Tibial artery (tissue), 4 donors: ENCODE results near the gene SNAPC1.

Experiments used
- DNase-seq, 2 donors: peaks; one replicate each; pipeline ENCODE4 v3.0.0-alpha.2; 2019
- H3K27ac ChIP-seq, 2 donors: fragments of 200-600 bp; sonication (generic) in 1 of 2; 1 replicate in 1 of 2; 2 replicates in 1 of 2; pipeline ENCODE4 v1.5.1; 2018 to 2019; ENCODE audit warnings: mild to moderate bottlenecking in 1 of 2
- H3K27me3 ChIP-seq, 2 donors: fragments of 200-600 bp; sonication (generic) in 1 of 2; one replicate each; pipeline versions ENCODE4 v1.5.1 to v1.6.0; 2016 to 2019
- H3K36me3 ChIP-seq, 3 donors: fragments of 200-600 bp; sonication (generic) in 2 of 3; one replicate each; pipeline ENCODE4 v1.5.1; 2016 to 2019; ENCODE audit warnings: mild to moderate bottlenecking in 2 of 3
- H3K4me1 ChIP-seq, 4 donors: fragments of 200-600 bp; sonication (generic) in 2 of 4; 1 replicate in 3 of 4; 2 replicates in 1 of 4; pipeline ENCODE4 v1.5.1; 2016 to 2019
- H3K4me3 ChIP-seq, 2 donors: fragments of 200-600 bp; sonication (generic) in 1 of 2; 1 replicate in 1 of 2; 2 replicates in 1 of 2; pipeline ENCODE4 v1.5.1; 2018 to 2019; ENCODE audit warnings: mild to moderate bottlenecking in 2 of 2
- H3K9me3 ChIP-seq, 3 donors: fragments of 200-600 bp; sonication (generic) in 1 of 3; one replicate each; pipeline ENCODE4 v1.5.1; 2016 to 2019
- intact Hi-C: fragments of 100-400 bp; cut with DNase I; formaldehyde crosslinking; loops from one replicate; pipeline ENCODE4 v1.15.0; 2023; ENCODE audit warnings: low total_unique reads
- TF ChIP-seq, protein P1 (sequence below), 2 experiments: fragments of 200-600 bp in 1 of 2; fragments of 450-650 bp in 1 of 2; IDR thresholded peaks; one replicate each; pipeline ENCODE4 v1.5.1; 2017 to 2019; ENCODE audit warnings: antibody characterized with exemption in 2 of 2, mild to moderate bottlenecking in 1 of 2, moderate library complexity in 1 of 2

Gene SNAPC1

DNA sequence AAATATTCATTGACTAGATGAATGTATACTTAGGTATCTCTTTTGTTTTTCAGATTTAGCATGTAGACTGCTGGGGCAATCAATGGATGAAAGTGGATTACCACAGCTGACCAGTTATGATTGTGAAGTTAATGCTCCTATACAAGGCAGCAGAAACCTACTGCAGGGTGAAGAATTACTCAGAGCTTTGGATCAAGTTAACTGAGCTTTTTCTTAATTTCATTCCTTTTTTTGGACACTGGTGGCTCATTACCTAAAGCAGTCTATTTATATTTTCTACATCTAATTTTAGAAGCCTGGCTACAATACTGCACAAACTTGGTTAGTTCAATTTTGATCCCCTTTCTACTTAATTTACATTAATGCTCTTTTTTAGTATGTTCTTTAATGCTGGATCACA, 15.3 kb upstream of the SNAPC1 start:
- no peaks in the 10 kb centered on the region for H3K9me3 ChIP-seq
- TF ChIP-seq, protein P1, sequence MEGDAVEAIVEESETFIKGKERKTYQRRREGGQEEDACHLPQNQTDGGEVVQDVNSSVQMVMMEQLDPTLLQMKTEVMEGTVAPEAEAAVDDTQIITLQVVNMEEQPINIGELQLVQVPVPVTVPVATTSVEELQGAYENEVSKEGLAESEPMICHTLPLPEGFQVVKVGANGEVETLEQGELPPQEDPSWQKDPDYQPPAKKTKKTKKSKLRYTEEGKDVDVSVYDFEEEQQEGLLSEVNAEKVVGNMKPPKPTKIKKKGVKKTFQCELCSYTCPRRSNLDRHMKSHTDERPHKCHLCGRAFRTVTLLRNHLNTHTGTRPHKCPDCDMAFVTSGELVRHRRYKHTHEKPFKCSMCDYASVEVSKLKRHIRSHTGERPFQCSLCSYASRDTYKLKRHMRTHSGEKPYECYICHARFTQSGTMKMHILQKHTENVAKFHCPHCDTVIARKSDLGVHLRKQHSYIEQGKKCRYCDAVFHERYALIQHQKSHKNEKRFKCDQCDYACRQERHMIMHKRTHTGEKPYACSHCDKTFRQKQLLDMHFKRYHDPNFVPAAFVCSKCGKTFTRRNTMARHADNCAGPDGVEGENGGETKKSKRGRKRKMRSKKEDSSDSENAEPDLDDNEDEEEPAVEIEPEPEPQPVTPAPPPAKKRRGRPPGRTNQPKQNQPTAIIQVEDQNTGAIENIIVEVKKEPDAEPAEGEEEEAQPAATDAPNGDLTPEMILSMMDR (IDR thresholded peaks at IDR 0.05) = no peak
- peak overlapping the region; percentile 54 to 93 for H3K27ac ChIP-seq
- H3K36me3 ChIP-seq = peaks cover 22 to 33% (median 32%) of the 10 kb centered on the region in 3 donors
- intact Hi-C loops = no loop called here
- DNase-seq = no peak
- no peaks in the 10 kb centered on the region for H3K27me3 ChIP-seq
- peaks cover 0 to 48% (median 5%) of the 10 kb centered on the region in 4 donors for H3K4me1 ChIP-seq
- no peak overlapping the region for H3K4me3 ChIP-seq

DNA sequence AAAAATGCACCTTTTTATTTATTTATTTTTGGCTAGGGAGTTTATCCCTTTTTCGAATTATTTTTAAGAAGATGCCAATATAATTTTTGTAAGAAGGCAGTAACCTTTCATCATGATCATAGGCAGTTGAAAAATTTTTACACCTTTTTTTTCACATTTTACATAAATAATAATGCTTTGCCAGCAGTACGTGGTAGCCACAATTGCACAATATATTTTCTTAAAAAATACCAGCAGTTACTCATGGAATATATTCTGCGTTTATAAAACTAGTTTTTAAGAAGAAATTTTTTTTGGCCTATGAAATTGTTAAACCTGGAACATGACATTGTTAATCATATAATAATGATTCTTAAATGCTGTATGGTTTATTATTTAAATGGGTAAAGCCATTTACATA, 14.9 kb upstream of the SNAPC1 start:
- no peak for DNase-seq
- intact Hi-C loops = no loop called here
- no peaks in the 10 kb centered on the region for H3K9me3 ChIP-seq
- H3K4me3 ChIP-seq = no peak overlapping the region
- H3K4me1 ChIP-seq = peaks cover 0 to 48% (median 6%) of the 10 kb centered on the region in 4 donors
- no peaks in the 10 kb centered on the region for H3K27me3 ChIP-seq
- peak overlapping the region; percentile 54 to 93 for H3K27ac ChIP-seq
- H3K36me3 ChIP-seq = peaks cover 18 to 29% (median 27%) of the 10 kb centered on the region in 3 donors
- TF ChIP-seq, protein P1 (IDR thresholded peaks at IDR 0.05) = no peak

DNA sequence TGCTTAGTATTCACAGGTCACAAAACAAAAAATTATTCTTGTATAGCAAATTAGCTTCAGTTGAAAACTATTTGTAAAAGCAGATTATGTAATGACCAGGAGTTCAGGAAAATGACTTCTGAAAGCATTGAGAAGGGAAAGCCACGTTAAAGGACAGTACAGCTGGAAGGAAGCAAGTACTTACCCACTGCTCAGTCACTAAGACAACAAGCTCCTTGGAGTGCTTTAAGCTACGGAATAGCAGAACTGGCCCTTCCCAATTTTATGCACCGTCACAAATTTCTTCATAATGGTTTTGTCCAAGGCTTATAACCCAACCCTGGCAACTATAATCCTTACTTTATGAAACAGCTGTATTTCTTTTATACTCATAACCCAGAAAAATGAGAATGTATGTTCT, 13.0 kb upstream of the SNAPC1 start:
- TF ChIP-seq, protein P1 (IDR thresholded peaks at IDR 0.05) = no peak
- peak overlapping the region; percentile 54 to 93 for H3K27ac ChIP-seq
- H3K4me1 ChIP-seq = peaks cover 0 to 48% (median 6%) of the 10 kb centered on the region in 4 donors
- no peaks in the 10 kb centered on the region for H3K9me3 ChIP-seq
- H3K4me3 ChIP-seq = peak overlapping the region in 1 of 2 donors; percentile 60
- H3K36me3 ChIP-seq = peaks cover 8 to 19% (median 15%) of the 10 kb centered on the region in 3 donors
- DNase-seq = no peak
- intact Hi-C loops = no loop called here
- no peaks in the 10 kb centered on the region for H3K27me3 ChIP-seq

DNA sequence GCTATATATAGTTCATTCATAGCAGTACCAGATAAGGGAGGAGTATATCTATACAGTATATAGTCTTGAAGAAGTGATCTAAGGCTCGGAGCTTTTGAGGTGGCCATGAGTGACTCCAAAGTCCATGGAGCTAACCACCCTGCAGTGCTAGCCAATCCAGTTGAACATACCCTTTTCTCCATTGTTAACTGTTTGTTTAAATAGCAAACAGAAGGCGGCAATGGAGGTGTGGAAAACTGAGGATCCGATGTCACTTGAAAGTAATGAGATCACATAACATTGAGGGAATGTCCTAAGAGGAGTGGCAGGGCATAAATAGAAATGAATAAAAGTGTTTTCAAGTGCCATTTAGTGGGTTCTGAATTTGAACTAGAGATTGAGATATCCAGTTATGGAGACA, 12.4 kb upstream of the SNAPC1 start:
- Histone ChIP-seq H3K36me3 (peaks cover 4 to 18% (median 12%) of the 10 kb centered on the region in 3 donors), H3K9me3 (no peaks in the 10 kb centered on the region), H3K27me3 (no peaks in the 10 kb centered on the region), H3K4me3 (peak overlapping the region; percentile 60 to 71), H3K4me1 (peaks cover 0 to 48% (median 6%) of the 10 kb centered on the region in 4 donors), H3K27ac (peak overlapping the region; percentile 93 to 95)
- intact Hi-C loops = loop anchor here (5.0 kb wide), 1 partner anchor 53 kb away; the partner anchor contains the start of gene HIF1A
- TF ChIP-seq, protein P1 (IDR thresholded peaks at IDR 0.05) = no peak
- DNase-seq = no peak

DNA sequence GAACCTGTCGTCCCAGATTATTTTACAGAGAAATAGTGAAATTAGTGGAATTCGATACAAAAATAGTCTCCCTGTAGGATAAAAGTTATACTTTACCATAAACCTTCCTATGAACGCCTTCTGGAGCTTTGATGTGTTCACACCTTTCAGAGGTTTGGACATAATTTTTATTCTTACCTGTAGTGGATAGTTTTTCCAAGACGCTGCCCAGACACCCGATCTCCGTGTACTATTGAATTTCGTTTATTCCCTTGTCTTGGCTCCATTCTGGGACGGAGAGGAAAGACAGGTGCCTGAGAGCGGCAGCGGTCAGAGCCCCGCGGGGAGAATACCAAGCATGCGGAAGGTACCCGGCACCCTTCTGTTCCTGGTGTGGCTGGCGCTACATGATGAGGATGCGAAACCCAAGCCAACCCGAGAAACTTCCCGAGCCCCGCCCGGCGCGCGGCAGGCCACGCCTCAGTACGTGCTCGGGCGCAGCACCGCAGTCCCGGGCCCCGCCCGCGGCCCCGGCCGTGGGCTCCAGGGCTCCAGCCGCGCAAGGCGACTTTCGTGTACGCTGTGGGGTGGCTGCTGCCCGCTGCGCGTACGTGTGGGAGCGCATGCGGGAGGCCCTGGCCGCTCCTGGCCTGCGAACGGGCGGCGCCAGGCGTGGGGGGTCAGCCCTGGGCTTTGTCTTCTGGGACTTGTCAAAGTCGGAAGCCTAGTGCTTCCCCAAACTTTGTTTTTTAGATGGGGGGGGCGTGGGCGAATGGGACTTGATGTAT, 11.3 kb upstream of the SNAPC1 start:
- intact Hi-C loops = loop anchor here (5.0 kb wide), 1 partner anchor 54 kb away; the partner anchor contains the start of gene HIF1A

More for the DNA sequence above, 11.3 kb upstream of the SNAPC1 start:
- Histone ChIP-seq H3K9me3 (no peaks in the 10 kb centered on the region), H3K4me1 (peaks cover 0 to 48% (median 6%) of the 10 kb centered on the region in 4 donors), H3K4me3 (peak overlapping the region; percentile 60 to 71), H3K27ac (peak overlapping the region; percentile 93 to 95), H3K36me3 (peaks cover 0 to 8% (median 1%) of the 10 kb centered on the region in 3 donors), H3K27me3 (no peaks in the 10 kb centered on the region)
- DNase-seq = peak; percentile 88 to 96
- TF ChIP-seq, protein P1 (IDR thresholded peaks at IDR 0.05) = no peak
